ENCODE results near the gene SYTL1. TPM values are rescaled to one million over a fixed set of nuclear protein-coding genes. Genes with fewer than 3 reads are reported as not detected.

SYTL1 gene
- total and polyA plus RNA-seq, 9 donors: 0.15 to 20.9 (median 2.6) TPM

- TF ChIP-seq POLR2A (IDR thresholded peaks at IDR 0.05): no peak
- TF ChIP-seq EP300 (IDR thresholded peaks at IDR 0.05): no peak
- TF ChIP-seq CTCF (IDR thresholded peaks at IDR 0.05): no peak
- Histone ChIP-seq H3K4me3 (no peak overlapping the region), H3K4me1 (ENCODE audit: insufficient read depth) (peaks cover 8% of the 10 kb centered on the region), H3K9me3 (no peaks in the 10 kb centered on the region), H3K36me3 (no peaks in the 10 kb centered on the region), H3K27ac (no peak overlapping the region), H3K27me3 (no peaks in the 10 kb centered on the region)
- 75 to 81% (median 78%) methylated on average over 14 of the region's 14 CpGs for WGBS, 3 donors
- intact Hi-C loops (cut with DNase I): no loop called here
- no peak for DNase-seq
Observed at GRCh38 chr1:27346991-27347624, 5.3 kb downstream of the SYTL1 start.

- intact Hi-C loops (cut with DNase I): no loop called here
- no peaks in the 10 kb centered on the region for H3K27me3 ChIP-seq
- H3K4me3 ChIP-seq: peak overlapping the region; percentile 45
- H3K9me3 ChIP-seq: no peaks in the 10 kb centered on the region
- DNase-seq: peak in 1 of 5 donors; percentile 35
- H3K4me1 ChIP-seq (ENCODE audit: insufficient read depth): peaks cover 8% of the 10 kb centered on the region
- no peak for TF ChIP-seq EP300 (IDR thresholded peaks at IDR 0.05)
- WGBS, 3 donors: 19 to 27% (median 20%) methylated on average over 44 to 51 of the region's 51 CpGs
- H3K36me3 ChIP-seq: no peaks in the 10 kb centered on the region
- H3K27ac ChIP-seq: no peak overlapping the region
Observed at GRCh38 chr1:27348861-27349783, 7.3 kb downstream of the SYTL1 start.

- WGBS, 3 donors: 5 to 7% (median 5%) methylated on average over 65 to 84 of the region's 84 CpGs
- Histone ChIP-seq H3K4me3 (peak overlapping the region; percentile 45), H3K9me3 (no peaks in the 10 kb centered on the region), H3K36me3 (no peaks in the 10 kb centered on the region), H3K27ac (no peak overlapping the region), H3K4me1 (ENCODE audit: insufficient read depth) (peaks cover 8% of the 10 kb centered on the region), H3K27me3 (no peaks in the 10 kb centered on the region)
- DNase-seq: peak; percentile 63 to 79 (median 66)
- peak in 1 of 3 donors; percentile 6 for TF ChIP-seq CTCF (IDR thresholded peaks at IDR 0.05)
- no peak for TF ChIP-seq EP300 (IDR thresholded peaks at IDR 0.05)
- intact Hi-C loops (cut with DNase I): loop anchor here in 2 of 4 donors (2.0 to 10.0 kb wide), 2 partner anchors 27 to 45 kb away; partner anchors contain the start of gene TMEM222 (in 1 of the 2)
Observed at GRCh38 chr1:27349784-27350662, 8.2 kb downstream of the SYTL1 start.

- Histone ChIP-seq H3K4me3 (no peak overlapping the region), H3K36me3 (no peaks in the 10 kb centered on the region), H3K9me3 (no peaks in the 10 kb centered on the region), H3K4me1 (ENCODE audit: insufficient read depth) (peaks cover 8% of the 10 kb centered on the region), H3K27me3 (no peaks in the 10 kb centered on the region), H3K27ac (no peak overlapping the region)
- WGBS, 3 donors: 19 to 31% (median 27%) methylated on average over 57 to 62 of the region's 62 CpGs
- intact Hi-C loops (cut with DNase I): loop anchor here in 2 of 4 donors (2.0 to 10.0 kb wide), 2 partner anchors 28 to 46 kb away; partner anchors contain the start of gene TMEM222 (in 1 of the 2)
- TF ChIP-seq CTCF (IDR thresholded peaks at IDR 0.05): no peak
- no peak for TF ChIP-seq POLR2A (IDR thresholded peaks at IDR 0.05)
- no peak for TF ChIP-seq EP300 (IDR thresholded peaks at IDR 0.05)
- DNase-seq: peak in 3 of 5 donors; percentile 45 to 54 (median 47)
Observed at GRCh38 chr1:27350663-27351540, 9.1 kb downstream of the SYTL1 start.

All from ovary (tissue), 9 donors.